Measurements from ENCODE around the gene SPPL3. TPM values are rescaled to one million over a fixed set of nuclear protein-coding genes. Genes with fewer than 3 reads are reported as not detected.

The SPPL3 gene
- polyA plus RNA-seq, 4 donors: 8.4 to 57.8 (median 13.7) TPM

DNA sequence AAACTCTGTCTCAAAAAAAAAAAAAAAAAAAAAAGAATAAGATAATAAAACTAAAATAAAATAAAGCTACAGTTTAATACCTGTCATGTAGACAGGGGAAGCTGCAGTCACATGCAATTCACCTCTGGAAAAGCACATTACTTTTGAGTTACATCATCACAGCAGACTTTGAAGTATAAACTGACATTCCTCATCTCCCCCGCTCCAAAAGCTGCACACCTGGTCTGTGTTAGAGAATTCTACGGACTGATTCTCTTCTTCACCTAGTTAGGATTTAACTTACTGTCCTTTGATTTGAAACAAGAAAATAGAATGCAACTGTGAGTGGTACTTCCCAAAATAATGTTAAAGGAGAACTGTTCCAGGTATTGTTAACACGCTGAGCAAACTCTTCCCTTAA, 25.1 kb downstream of the SPPL3 start:
- no peak for DNase-seq
- Histone ChIP-seq H3K27ac (ENCODE audit: low read depth in 1 of 3, low read length in 2 of 3) (no peak overlapping the region), H3K9me3 (ENCODE audit: control insufficient read depth in 2 of 2, insufficient read depth in 1 of 2, low read depth in 1 of 2, low read length in 1 of 2) (no peaks in the 10 kb centered on the region), H3K36me3 (ENCODE audit: control insufficient read depth in 3 of 3, insufficient read depth in 2 of 3, low read depth in 1 of 3, low read length in 3 of 3) (peaks cover 0 to 3% (median 2%) of the 10 kb centered on the region in 3 donors), H3K4me3 (ENCODE audit: low read depth in 1 of 3, low read length in 3 of 3) (no peak overlapping the region), H3K4me1 (ENCODE audit: control insufficient read depth in 3 of 3, insufficient read depth in 2 of 3, low read depth in 1 of 3, low read length in 2 of 3) (peaks cover 0 to 6% (median 0%) of the 10 kb centered on the region in 3 donors), H3K27me3 (ENCODE audit: control insufficient read depth in 3 of 3, insufficient read depth in 3 of 3, low read length in 3 of 3) (no peaks in the 10 kb centered on the region)
- WGBS, 3 donors: 51 to 79% (median 66%) methylated on average over 3 of the region's 3 CpGs
- no peak for FAIRE-seq

DNA sequence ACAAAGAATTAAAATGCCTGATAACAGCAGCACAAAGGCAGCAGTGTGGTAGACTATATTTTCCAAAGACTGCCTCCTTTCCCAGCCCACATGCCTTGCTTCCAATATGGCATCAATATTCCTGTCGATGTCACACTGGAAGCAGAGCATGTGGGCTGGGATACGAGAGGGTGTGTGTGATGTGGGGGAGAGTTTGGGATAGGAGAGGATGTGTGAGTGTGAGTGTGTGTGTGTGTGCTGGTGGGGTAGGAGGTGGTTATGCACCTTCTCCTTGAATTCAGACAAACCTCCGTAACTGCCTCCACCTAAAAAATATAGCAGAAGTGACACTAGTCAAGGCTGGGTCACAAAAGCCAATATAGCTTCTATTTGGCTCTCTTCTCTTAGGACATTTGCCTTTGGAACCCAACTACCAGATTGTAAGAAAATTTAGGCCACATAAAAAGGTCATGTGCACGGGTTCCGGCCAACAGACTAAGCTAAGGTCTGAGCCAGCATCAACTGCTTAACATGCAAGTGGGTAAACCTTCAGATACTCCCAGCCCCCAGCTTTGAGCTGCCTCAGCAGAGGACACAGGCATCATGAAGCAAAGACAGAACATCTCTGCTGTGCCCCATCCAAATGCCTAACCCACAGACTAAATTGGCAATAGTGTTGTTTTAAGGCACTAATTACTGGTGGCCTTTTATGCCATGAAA, 29.5 kb downstream of the SPPL3 start:
- Histone ChIP-seq H3K4me3 (ENCODE audit: low read depth in 1 of 3, low read length in 3 of 3) (no peak overlapping the region), H3K27ac (ENCODE audit: low read depth in 1 of 3, low read length in 2 of 3) (no peak overlapping the region), H3K27me3 (ENCODE audit: control insufficient read depth in 3 of 3, insufficient read depth in 3 of 3, low read length in 3 of 3) (no peaks in the 10 kb centered on the region), H3K9me3 (ENCODE audit: control insufficient read depth in 2 of 2, insufficient read depth in 1 of 2, low read depth in 1 of 2, low read length in 1 of 2) (no peaks in the 10 kb centered on the region), H3K36me3 (ENCODE audit: control insufficient read depth in 3 of 3, insufficient read depth in 2 of 3, low read depth in 1 of 3, low read length in 3 of 3) (peaks cover 0 to 4% (median 4%) of the 10 kb centered on the region in 3 donors), H3K4me1 (ENCODE audit: control insufficient read depth in 3 of 3, insufficient read depth in 2 of 3, low read depth in 1 of 3, low read length in 2 of 3) (no peaks in the 10 kb centered on the region)
- FAIRE-seq (no peak), DNase-seq (no peak)
- WGBS, 3 donors: 87 to 96% (median 91%) methylated on average over 5 of the region's 5 CpGs

DNA sequence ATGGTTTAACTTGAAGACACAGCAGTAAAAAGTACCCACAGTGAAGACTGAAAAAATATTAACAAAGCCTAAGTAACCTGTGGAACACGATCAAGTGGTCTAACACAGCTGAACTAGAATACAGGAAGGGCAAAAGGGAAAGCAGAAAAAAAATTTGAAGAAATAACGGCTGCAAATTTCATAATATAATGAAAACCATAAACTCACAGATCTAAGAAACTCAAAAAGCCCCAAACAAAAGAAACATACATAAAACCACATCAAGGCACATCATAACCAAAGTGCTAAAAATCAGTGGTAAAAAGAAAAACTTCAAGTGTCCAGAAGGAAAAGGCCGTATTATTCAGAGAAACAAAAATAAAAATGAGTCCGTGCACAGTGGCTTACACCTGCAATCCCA, 30.9 kb downstream of the SPPL3 start:
- 75 to 89% (median 82%) methylated on average over 4 of the region's 4 CpGs for WGBS, 3 donors
- DNase-seq: no peak
- no peak for FAIRE-seq
- Histone ChIP-seq H3K27me3 (ENCODE audit: control insufficient read depth in 3 of 3, insufficient read depth in 3 of 3, low read length in 3 of 3) (no peaks in the 10 kb centered on the region), H3K4me1 (ENCODE audit: control insufficient read depth in 3 of 3, insufficient read depth in 2 of 3, low read depth in 1 of 3, low read length in 2 of 3) (no peaks in the 10 kb centered on the region), H3K4me3 (ENCODE audit: low read depth in 1 of 3, low read length in 3 of 3) (no peak overlapping the region), H3K27ac (ENCODE audit: low read depth in 1 of 3, low read length in 2 of 3) (no peak overlapping the region), H3K9me3 (ENCODE audit: control insufficient read depth in 2 of 2, insufficient read depth in 1 of 2, low read depth in 1 of 2, low read length in 1 of 2) (no peaks in the 10 kb centered on the region), H3K36me3 (ENCODE audit: control insufficient read depth in 3 of 3, insufficient read depth in 2 of 3, low read depth in 1 of 3, low read length in 3 of 3) (peaks cover 0 to 4% (median 4%) of the 10 kb centered on the region in 3 donors)

DNA sequence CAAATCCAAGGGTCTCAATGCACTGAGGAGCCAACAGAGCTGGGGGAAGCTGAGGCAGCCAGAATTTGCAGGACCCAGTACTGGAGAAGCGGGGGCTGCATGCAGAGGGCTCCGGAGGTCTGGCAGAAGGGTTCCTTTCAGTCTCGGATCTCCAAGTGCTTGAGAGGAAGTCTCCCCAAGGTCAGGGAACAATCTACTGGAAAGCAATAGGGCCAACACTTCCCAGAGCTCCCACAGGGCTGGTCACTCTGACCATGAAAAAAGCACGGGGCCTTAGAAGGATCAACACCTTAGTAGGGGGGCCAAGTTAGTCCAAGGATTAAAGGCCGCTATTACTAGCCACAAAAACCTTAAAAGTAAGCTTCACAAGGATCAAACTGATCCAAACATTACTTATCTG, 31.7 kb downstream of the SPPL3 start:
- WGBS, 3 donors: 68 to 75% (median 74%) methylated on average over 5 of the region's 5 CpGs
- H3K4me3 ChIP-seq (ENCODE audit: low read depth in 1 of 3, low read length in 3 of 3): no peak overlapping the region

DNA sequence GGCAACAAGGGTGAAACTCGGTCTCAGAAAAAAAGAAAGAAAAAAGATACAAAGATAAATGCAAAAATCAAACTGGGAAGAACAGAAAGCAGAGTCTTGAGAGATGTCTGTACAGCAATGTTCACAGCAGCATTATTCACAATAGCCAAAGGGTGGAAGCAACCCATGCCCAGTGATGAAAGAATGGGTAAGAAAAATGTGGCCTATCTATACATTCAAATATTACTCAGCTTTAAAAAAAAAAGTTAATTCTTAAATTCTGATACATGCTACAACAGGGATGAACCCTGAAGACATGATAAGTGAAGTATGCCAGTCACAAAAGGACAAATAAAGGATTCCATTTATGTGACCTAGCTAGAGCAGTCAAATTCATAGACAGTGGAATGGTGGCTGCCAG, 33.7 kb downstream of the SPPL3 start:
- no peaks in the 10 kb centered on the region for H3K4me1 ChIP-seq (ENCODE audit: control insufficient read depth in 3 of 3, insufficient read depth in 2 of 3, low read depth in 1 of 3, low read length in 2 of 3)
- H3K27me3 ChIP-seq (ENCODE audit: control insufficient read depth in 3 of 3, insufficient read depth in 3 of 3, low read length in 3 of 3): no peaks in the 10 kb centered on the region
- H3K36me3 ChIP-seq (ENCODE audit: control insufficient read depth in 3 of 3, insufficient read depth in 2 of 3, low read depth in 1 of 3, low read length in 3 of 3): peaks cover 0 to 14% (median 2%) of the 10 kb centered on the region in 3 donors
- no peaks in the 10 kb centered on the region for H3K9me3 ChIP-seq (ENCODE audit: control insufficient read depth in 2 of 2, insufficient read depth in 1 of 2, low read depth in 1 of 2, low read length in 1 of 2)
- no peak for FAIRE-seq
- H3K4me3 ChIP-seq (ENCODE audit: low read depth in 1 of 3, low read length in 3 of 3): no peak overlapping the region
- H3K27ac ChIP-seq (ENCODE audit: low read depth in 1 of 3, low read length in 2 of 3): no peak overlapping the region
- 95 to 100% (median 100%) methylated on average over 1 of the region's 1 CpG for WGBS, 3 donors
- DNase-seq: no peak

More for the DNA sequence above, 31.7 kb downstream of the SPPL3 start:
- FAIRE-seq (no peak), DNase-seq (no peak)
- no peaks in the 10 kb centered on the region for H3K4me1 ChIP-seq (ENCODE audit: control insufficient read depth in 3 of 3, insufficient read depth in 2 of 3, low read depth in 1 of 3, low read length in 2 of 3)
- H3K9me3 ChIP-seq (ENCODE audit: control insufficient read depth in 2 of 2, insufficient read depth in 1 of 2, low read depth in 1 of 2, low read length in 1 of 2): no peaks in the 10 kb centered on the region
- H3K27me3 ChIP-seq (ENCODE audit: control insufficient read depth in 3 of 3, insufficient read depth in 3 of 3, low read length in 3 of 3): no peaks in the 10 kb centered on the region
- peaks cover 0 to 11% (median 4%) of the 10 kb centered on the region in 3 donors for H3K36me3 ChIP-seq (ENCODE audit: control insufficient read depth in 3 of 3, insufficient read depth in 2 of 3, low read depth in 1 of 3, low read length in 3 of 3)
- no peak overlapping the region for H3K27ac ChIP-seq (ENCODE audit: low read depth in 1 of 3, low read length in 2 of 3)

DNA sequence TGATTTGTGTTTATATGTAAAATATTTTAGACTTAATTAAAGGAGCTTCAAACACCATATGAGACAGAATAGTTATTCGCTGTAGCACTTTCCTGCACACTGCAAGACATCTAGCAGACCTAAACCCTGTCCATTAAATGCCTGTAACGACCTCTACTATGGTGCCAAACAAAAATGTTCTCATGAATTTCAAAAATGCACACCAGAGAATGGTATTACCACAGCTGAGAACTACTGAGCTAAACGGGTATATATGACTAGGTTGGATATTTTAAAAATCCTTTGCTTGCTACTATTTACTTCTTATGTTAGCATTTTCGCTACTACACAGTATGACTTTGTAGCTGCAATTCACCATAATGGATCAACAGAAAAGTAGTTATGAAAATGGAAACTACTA, 34.8 kb downstream of the SPPL3 start:
- Histone ChIP-seq H3K36me3 (ENCODE audit: control insufficient read depth in 3 of 3, insufficient read depth in 2 of 3, low read depth in 1 of 3, low read length in 3 of 3) (peaks cover 0 to 14% (median 2%) of the 10 kb centered on the region in 3 donors), H3K4me3 (ENCODE audit: low read depth in 1 of 3, low read length in 3 of 3) (no peak overlapping the region), H3K27ac (ENCODE audit: low read depth in 1 of 3, low read length in 2 of 3) (no peak overlapping the region), H3K4me1 (ENCODE audit: control insufficient read depth in 3 of 3, insufficient read depth in 2 of 3, low read depth in 1 of 3, low read length in 2 of 3) (no peaks in the 10 kb centered on the region), H3K27me3 (ENCODE audit: control insufficient read depth in 3 of 3, insufficient read depth in 3 of 3, low read length in 3 of 3) (no peaks in the 10 kb centered on the region), H3K9me3 (ENCODE audit: control insufficient read depth in 2 of 2, insufficient read depth in 1 of 2, low read depth in 1 of 2, low read length in 1 of 2) (no peaks in the 10 kb centered on the region)
- no peak for FAIRE-seq
- WGBS, 3 donors: 79 to 88% (median 80%) methylated on average over 4 of the region's 4 CpGs
- no peak for DNase-seq

DNA sequence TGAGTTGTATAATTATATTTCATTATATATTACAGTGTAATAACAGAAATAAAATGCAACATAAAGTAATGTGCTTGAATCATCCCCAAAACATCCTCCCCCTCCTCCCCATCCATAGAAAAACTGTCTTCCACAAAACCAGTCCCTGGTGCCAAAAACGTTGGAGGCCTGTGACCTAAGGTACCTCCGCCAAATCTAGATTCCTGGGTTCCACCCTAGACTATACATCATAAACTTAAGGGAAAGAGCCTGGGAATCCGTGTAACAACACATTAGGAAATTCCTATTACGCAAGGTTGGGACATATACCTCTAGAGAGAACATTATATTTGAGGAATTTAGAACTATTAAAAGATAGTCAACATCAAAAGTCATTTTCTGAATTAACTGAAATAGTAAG, 38.0 kb downstream of the SPPL3 start:
- DNase-seq (no peak), FAIRE-seq (no peak)
- peaks cover 0 to 16% (median 0%) of the 10 kb centered on the region in 3 donors for H3K36me3 ChIP-seq (ENCODE audit: control insufficient read depth in 3 of 3, insufficient read depth in 2 of 3, low read depth in 1 of 3, low read length in 3 of 3)
- WGBS, 3 donors: 61 to 74% (median 71%) methylated on average over 4 of the region's 4 CpGs
- H3K9me3 ChIP-seq (ENCODE audit: control insufficient read depth in 2 of 2, insufficient read depth in 1 of 2, low read depth in 1 of 2, low read length in 1 of 2): no peaks in the 10 kb centered on the region
- H3K27me3 ChIP-seq (ENCODE audit: control insufficient read depth in 3 of 3, insufficient read depth in 3 of 3, low read length in 3 of 3): no peaks in the 10 kb centered on the region
- H3K4me3 ChIP-seq (ENCODE audit: low read depth in 1 of 3, low read length in 3 of 3): no peak overlapping the region
- H3K27ac ChIP-seq (ENCODE audit: low read depth in 1 of 3, low read length in 2 of 3): no peak overlapping the region
- H3K4me1 ChIP-seq (ENCODE audit: control insufficient read depth in 3 of 3, insufficient read depth in 2 of 3, low read depth in 1 of 3, low read length in 2 of 3): peaks cover 0 to 1% (median 0%) of the 10 kb centered on the region in 3 donors

DNA sequence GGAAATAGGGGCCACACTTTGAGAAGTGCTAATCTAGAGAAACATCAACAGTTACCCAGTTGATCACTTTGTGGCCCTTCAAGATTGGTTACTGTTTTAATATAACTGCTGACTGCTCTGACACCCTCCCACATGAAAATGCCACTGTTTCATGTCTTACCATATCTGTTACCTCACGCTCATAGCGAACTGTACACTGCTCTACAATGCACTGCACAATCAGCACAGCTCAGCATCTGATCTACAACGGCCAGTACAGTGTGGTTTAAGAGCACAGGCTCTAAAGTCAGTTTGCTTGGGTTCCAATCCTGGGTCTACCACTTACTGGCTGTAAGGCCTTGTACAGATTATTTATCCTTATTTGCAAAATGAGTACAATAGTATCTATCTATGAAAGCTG, 39.1 kb downstream of the SPPL3 start:
- Histone ChIP-seq H3K36me3 (ENCODE audit: control insufficient read depth in 3 of 3, insufficient read depth in 2 of 3, low read depth in 1 of 3, low read length in 3 of 3) (peaks cover 0 to 16% (median 0%) of the 10 kb centered on the region in 3 donors), H3K4me1 (ENCODE audit: control insufficient read depth in 3 of 3, insufficient read depth in 2 of 3, low read depth in 1 of 3, low read length in 2 of 3) (peaks cover 0 to 3% (median 0%) of the 10 kb centered on the region in 3 donors), H3K4me3 (ENCODE audit: low read depth in 1 of 3, low read length in 3 of 3) (no peak overlapping the region), H3K27ac (ENCODE audit: low read depth in 1 of 3, low read length in 2 of 3) (no peak overlapping the region), H3K27me3 (ENCODE audit: control insufficient read depth in 3 of 3, insufficient read depth in 3 of 3, low read length in 3 of 3) (no peaks in the 10 kb centered on the region), H3K9me3 (ENCODE audit: control insufficient read depth in 2 of 2, insufficient read depth in 1 of 2, low read depth in 1 of 2, low read length in 1 of 2) (no peaks in the 10 kb centered on the region)
- DNase-seq (no peak), FAIRE-seq (no peak)
- 75 to 76% (median 75%) methylated on average over 3 of the region's 3 CpGs for WGBS, 3 donors

DNA sequence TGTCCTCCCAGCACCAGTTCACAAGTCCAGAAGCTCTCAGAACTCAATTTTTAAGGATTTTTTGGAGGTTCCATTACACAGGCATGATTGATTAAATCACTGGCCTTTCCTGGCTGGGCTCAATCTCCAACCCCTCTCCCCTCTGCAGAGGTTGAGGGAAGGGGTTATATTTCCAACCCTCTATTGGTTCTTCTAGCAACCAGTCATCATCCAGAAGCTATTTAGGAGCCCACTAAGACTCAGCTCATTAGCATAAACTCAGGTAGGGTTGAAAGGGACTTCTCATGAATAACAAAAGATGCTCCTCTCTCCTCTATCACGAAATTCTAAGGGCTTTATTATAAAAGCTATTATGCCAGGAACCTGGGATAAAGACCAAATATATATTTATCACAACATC, 41.5 kb downstream of the SPPL3 start:
- FAIRE-seq (no peak), DNase-seq (no peak)
- WGBS, 3 donors: 92 to 100% (median 96%) methylated on average over 1 of the region's 1 CpG
- H3K4me1 ChIP-seq (ENCODE audit: control insufficient read depth in 3 of 3, insufficient read depth in 2 of 3, low read depth in 1 of 3, low read length in 2 of 3): peaks cover 0 to 3% (median 0%) of the 10 kb centered on the region in 3 donors
- no peak overlapping the region for H3K4me3 ChIP-seq (ENCODE audit: low read depth in 1 of 3, low read length in 3 of 3)
- H3K9me3 ChIP-seq (ENCODE audit: control insufficient read depth in 2 of 2, insufficient read depth in 1 of 2, low read depth in 1 of 2, low read length in 1 of 2): peaks cover 0 to 8% of the 10 kb centered on the region in 2 donors
- H3K27ac ChIP-seq (ENCODE audit: low read depth in 1 of 3, low read length in 2 of 3): no peak overlapping the region
- no peaks in the 10 kb centered on the region for H3K27me3 ChIP-seq (ENCODE audit: control insufficient read depth in 3 of 3, insufficient read depth in 3 of 3, low read length in 3 of 3)
- H3K36me3 ChIP-seq (ENCODE audit: control insufficient read depth in 3 of 3, insufficient read depth in 2 of 3, low read depth in 1 of 3, low read length in 3 of 3): peaks cover 0 to 16% (median 0%) of the 10 kb centered on the region in 3 donors

All from small intestine (tissue), 7 donors.